Stimulated activated CD8-positive, alpha-beta memory T cell treated with anti-CD3 and anti-CD28 coated beads, Interleukin-12 subunit alpha, Interleukin-12 subunit beta, amount 100 ng/mL, for 24 hours (primary cell): ENCODE results near the gene CMSS1.

Experiments
- DNase-seq: peaks from one replicate; pipeline ENCODE4 v3.0.0-alpha.2; 2020; ENCODE audit errors: extremely low read depth

CMSS1 gene

DNA sequence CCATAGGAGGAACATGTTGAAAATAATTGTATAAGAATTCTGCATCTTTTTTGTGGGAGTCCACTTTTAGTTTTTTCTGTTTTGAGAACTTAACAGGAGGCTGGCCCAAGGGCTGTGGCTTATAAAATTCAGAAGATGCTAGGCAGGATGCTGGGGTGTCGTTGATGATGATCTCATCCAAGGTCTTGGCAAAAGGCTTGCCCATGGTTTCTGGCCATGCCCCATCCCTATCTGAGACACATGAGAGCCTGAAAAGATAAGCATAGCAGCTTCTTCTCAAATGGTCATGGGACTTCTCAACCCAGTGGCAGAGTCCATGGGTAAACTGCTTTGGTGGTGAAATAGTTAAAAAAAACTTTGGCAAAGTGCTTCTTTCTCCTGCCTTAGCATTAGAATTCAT is 35.2 kb downstream of the CMSS1 start:
- no peak for DNase-seq

DNA sequence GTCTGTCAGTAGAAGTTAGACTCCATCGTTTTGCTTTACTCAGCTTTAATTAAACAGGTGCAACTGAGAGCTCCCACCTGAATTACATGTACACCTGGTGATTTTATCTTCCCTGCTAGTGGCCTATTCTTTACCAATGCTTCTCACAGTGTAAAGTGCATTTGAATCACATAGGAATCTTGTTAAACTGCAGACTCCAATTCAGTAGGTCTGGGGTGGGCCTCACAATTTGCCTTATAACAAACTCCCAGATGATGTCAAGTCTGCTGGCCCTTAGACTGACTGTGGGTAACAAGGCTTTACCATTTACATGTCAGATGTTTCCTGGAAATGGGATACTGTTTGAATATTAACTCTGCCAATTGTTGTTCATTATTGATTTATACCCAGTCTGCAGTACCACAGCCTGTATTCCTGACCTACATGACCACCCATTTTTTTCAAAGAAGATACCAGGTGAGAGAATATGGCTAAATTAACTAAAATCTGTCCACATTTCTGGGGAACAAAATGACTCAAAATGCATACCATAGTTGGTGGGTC is 37.2 kb downstream of the CMSS1 start:
- DNase-seq, result no peak

DNA sequence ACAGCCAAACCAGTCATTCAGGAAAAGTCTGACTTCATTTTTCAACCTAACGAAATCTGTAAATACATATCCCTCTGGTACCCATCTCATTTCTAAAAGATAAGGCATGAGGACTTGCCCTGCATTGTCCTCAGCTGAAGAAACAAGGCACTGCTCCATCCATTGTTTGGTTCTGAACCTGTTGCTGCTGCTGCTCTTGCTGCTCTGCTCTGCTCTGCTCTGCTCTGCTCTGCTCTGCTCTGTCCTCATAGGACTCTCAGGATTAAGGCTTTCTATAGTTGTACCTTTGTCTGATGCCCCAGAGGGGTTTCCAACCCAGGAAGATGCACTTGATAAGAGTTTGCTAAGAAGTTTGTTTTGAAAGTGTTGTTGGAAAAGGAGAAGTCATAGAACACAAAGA is 38.2 kb downstream of the CMSS1 start:
- no peak for DNase-seq

DNA sequence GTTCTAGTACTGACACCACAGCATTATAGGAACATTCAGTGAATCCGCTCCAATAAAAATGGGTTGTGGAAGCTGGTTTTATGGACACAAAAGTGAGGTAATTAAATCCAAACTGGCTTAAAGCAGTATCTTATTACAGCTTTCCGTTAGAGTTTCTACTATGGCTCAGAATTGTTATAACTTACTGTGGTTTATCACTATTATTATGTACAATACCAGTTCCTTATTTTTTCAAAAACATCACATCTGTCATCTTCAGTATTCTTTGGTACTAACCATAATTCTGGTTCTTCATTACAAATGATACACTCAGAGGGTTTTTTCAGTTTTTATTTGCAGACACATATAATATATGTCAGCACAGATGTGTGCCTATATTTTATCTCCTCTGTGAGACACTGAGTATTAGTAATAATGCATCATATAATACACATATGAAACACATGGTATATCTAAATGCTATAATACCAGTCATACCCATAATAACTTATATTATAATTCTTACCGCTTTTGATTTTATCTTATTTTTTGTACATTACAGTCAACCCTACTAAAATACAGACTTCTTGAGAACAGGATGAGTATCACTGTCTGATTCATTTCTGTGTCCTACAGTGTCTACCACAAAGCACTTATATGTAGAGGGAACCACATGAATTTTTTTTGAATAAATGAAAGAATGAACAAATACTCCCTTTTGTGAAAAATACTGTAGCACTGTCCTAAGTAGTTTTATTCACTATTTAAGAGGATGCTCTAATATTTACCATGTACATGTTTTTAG is 39.0 kb downstream of the CMSS1 start:
- no peak for DNase-seq

DNA sequence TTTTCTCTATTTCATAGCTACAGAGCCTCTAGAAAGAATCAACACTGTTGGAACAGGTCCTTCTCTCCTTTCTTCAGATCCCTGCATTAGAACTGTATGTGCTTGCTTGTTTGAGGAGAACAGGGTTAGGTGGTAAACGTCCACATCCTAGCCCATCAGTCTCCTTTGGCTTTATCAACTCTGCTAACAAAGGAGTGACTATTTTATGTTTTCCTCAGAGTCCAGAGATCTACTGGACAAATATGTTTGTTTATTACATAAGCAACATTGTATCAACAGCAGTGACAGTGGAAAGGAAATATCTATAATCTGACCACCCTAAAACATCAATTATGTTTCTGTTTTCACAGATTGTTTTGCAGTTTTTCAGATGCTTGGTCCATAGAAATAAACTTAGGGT is 39.6 kb downstream of the CMSS1 start:
- DNase-seq, result no peak

DNA sequence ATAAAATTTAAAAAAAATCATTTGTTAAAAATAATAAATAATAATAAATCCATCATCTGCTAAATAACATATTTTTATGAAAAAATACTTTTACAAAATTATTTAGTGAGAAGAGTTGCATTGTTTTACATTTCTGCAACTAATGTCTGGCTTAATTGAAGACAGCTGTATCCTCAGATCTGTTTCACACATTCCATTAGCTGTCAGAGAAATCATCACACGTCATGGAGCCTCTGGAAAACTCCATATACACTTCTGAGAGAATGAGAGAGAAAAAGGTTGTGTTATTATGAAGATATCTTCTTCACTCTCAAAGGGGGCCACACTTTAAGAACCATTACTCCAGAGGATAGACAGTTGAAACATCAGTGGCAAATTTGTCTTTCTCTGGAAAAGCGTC is 40.8 kb downstream of the CMSS1 start:
- no peak for DNase-seq

DNA sequence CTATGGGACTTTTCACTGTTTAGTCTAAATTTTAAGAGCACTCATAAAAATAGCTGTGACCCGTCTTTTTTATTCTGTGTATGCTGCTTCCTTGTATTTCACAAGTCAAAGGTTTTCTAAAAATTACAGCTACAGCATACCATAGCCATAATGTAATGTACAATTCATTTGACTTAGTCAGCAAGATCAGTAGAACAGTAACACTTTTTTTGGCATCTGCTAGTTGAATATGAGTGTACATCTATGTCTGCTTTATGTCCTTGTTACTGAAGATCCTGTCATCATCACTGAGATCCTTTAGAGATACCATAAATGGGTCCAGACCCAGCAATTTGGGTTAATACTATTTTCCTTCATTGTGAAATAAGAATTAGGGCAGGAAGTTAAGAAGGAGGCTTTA is 42.2 kb downstream of the CMSS1 start:
- no peak for DNase-seq

DNA sequence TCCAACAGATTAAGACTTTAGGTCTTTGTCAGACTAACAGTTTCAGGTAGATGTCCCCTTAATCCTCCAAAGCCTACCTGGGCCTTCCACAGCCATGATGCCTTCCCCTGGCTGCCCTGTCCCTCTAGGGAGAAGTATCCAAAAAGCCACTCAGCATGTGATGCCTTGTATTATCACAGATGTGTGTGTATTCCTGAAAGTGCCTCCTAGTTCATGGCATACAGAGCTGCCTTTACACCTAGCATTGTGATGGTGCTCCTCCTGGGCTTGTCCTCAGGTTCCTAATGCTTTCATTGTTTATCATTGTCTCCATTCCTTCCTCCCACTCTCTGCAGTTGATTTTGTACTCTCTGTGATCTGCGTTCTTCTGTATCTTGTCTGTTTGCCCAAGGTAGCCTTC is 43.6 kb downstream of the CMSS1 start:
- DNase-seq, result no peak

DNA sequence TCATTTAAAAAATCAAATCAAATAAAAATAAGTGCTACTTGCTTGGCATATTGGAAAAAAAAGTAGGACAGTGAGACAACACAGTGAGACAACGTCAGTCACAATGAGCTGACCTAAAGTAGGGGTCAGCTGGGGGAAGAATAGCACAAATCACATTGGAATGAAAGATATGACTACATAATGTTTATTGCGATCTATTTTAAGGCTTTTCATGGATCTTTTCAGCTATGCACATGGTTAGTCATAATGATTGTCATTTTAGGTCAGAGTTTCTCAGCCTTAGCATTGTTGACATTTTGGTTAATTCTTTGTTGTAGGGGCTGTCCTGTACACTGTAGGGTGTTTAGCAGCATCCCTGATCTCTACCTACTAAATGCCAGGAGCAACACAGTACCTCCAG is 44.5 kb downstream of the CMSS1 start:
- DNase-seq, result no peak

DNA sequence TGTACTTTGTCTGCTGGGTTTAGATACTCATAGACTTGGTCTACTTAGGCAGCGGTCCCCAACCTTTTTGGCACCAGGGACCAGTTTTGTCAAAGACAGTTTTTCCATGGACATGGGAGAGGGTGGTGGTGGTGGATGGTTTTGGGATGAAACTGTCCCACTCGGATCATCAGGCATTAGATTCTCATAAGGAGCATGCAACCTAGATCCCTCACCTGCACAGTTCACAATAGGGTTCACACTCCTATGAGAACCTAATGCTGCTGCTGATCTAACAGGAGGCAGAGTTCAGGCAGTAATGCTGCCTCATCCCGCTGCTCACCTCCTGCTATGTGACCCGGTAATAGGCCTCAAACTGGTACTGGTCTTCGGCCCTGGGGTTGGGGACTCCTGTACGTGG is 45.3 kb downstream of the CMSS1 start:
- DNase-seq, result no peak

DNA sequence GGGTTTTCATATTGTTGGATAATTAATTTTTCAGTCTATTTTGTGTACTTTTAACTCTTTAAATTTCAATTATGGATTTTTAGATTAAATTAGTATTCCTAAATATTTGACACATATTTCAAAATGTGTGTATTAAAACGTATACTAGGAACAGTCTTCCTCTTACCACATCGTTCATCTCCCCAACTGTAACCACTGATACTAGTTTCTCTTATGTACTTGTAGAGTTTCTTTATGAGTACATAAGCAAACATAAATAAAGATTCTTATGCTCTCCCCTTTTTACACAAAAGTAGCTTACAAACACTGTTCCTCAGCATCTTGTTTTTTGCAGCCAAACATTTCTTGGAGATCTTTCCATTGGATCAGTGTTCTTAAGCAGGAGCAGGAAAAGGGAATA is 45.9 kb downstream of the CMSS1 start:
- DNase-seq, result no peak

DNA sequence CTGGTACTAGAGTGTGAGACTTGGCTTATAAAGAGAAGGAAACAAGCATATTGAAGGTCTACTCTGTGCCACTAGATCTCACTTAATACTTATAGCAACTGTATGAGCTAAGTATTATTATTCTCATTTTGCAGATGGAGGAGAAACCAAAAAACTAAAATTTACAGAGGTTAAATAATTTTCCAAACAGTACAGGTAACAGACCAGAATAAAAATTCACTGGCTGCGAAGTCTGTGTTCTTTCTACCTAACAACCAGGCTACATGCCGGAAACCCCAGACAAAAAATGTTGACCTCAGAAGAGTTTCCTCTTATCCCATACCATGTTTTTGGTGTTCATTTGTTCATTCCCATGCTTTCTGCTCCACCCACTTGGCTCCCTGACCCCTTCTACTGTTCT is 46.6 kb downstream of the CMSS1 start:
- DNase-seq, result no peak

DNA sequence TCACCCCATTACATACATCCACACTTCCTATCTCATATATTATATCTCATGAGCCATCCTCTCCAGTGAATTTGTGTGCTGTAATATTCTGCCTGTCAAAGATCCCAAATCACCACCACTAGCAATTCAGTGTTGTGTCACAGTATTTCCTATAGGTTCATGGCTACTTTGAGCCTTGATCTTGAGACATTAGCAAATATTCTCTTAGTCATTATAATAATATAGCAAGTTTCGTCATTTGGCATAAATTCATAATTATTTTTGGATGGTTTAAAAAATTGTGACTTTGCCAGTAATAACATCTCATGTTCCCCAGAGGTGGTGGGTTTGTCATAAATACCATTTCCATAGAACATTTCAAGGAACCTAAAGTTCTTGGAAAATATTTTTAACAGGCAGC is 47.7 kb downstream of the CMSS1 start:
- no peak for DNase-seq

DNA sequence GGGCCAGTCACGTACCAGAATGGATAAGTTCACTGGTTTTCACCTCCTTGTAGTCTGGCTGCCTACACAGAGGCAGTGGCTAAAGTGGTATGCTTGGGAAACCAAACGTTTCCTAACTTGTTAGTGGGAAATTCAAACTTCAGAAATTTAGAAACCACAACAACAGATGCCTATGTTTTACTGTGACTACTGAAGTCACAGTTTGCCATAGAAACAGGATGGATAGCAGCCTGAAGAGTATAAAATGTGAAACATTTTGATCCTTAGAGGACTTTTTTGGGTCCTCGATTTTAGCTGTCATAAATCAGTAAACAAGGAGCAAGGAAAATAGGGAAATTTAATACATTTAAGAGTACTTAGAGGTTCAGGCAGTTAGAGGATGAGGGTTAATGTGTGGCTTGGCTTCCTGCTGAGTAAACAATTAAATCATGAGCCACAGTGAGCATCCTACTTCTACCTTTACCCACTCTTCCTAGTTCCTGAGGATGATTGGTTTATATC is 48.6 kb downstream of the CMSS1 start:
- DNase-seq, result no peak

DNA sequence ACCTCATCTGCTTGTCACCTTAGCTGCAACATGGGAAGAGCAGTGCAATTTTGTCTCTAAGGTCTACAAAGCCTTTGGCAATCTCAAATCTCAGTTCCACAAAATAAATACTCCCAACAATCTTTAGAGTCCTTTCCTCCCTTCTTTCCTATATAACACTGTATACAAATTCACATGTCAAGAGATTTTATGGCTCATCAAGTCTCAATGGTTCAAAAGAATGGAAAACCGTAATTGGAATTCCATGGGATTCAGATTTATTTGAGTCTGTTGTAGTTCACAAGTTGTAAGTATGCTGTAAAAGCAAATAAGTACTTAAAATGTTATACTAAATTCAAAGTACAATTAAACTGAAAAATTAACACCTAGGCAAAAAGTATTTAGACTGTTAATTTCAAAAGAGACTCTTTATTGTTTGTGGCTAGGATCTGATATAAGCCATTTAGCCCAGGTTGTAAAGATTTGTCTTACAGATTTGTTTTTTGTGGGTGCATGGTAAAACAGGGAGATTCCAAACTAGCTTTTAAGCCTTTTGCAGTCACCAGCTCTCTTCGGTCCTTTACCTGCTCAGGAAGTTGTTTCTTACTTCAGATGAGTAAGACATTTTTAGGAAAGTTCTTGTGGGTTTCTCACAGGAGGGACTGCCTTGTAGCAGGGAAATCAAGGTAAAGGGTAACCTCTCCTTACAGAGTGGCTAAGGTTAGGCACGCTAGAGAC is 50.1 kb downstream of the CMSS1 start:
- DNase-seq, result no peak

DNA sequence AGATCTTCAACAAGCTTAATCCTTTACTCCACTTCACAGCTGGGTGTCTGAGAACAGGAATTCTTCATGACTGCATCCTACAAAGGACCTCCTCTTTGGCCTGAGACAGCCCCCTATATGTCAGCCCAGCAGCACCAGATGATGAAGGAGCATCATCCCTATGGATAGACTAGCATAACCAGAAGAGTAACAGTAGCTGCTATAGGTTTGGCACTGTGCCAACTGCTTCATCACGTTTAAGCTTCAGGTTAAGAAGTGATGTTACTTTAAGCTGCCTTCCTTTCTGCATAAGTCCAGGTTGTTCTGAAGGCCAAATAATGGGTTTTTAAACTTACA is 50.6 kb downstream of the CMSS1 start:
- DNase-seq, result no peak

DNA sequence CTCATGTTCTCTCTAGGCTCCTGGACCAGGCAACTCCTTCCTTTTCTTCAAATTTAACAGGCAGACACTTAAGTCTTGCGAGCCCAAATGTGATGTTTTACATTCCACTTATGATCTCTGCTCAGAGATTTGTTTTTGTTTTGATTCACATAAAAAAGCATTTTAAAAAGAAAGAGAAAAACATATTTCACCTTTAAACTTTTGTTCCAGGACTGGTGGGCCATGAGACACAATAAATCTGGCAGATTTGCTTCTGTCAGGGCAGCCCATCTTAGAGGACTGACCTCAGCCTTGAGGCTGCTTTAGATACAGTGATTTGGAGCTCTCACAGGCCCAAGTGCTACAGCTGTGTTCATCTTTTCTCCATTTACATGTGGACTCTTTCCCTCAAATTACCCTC is 52.0 kb downstream of the CMSS1 start:
- DNase-seq, result no peak

DNA sequence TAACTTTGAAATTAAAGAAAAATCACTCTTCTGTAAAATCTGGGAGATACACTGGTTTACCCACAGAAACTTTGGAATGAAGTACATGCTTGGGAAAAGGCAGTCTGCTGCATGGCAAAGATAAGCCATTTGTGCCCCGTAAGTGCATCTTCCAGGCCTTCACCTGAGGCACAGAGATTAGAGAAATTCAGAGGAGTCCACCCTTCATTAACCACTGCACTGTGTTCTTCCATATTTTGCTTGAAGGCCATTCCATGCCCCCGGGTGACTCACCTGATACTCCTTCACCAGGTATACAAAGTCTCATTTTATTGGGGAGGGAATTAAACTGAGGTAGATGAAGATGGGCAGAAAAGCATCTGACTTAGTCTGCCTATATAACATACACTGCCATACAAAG is 53.0 kb downstream of the CMSS1 start:
- DNase-seq, result no peak

DNA sequence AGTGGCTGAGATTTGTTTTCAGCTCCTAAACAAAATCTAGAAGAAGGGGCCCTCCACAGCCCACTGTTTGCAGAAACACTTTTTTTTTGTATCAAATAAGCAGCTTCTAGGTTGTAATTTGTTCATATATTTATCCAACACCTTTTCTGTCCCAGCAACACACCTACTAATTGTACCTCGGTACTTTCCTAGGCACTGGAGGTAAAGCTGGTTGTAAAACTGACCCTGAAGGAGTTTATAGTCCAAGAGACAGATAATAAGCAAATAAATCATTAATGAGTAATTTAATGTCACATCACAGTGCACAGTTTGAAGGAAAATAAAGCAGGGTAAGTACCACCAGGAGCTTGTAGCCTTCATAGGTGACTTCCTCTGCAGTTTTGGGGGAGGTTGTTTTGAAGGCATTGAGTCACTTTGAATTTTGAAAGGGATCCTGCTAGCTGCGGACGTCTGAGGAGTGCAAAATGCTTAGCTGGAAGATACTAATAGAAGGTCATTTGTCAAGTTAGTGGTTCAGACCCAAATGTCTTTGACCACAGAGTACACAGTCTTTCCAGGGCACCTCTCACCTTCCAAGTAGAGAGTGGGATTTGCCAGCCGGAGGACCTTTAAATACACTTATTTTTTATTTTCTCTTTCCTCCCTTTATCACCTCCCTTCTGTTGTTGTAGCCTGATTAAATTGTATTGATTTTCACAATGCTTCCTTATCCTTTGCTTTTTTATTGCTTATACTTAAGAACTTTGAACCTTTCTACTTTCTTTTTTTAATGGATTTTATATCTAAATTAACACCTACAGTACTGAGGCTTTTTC is 53.8 kb downstream of the CMSS1 start:
- no peak for DNase-seq

DNA sequence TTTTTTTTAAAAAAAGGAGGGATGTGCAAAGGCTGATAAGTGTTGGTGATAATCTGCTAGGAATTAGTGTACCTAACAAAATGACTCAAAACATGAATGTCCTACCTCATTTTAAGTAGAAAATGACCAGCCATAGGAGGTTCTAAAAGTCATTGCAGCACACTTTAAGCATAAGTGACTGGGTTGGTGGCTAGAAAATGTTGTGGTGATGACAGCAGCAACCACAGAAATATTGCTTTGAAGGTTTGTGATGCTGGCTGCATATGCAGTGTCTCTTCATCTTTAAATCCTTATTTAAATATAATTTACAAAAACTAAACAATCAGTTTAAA is 55.2 kb downstream of the CMSS1 start:
- DNase-seq, result no peak

DNA sequence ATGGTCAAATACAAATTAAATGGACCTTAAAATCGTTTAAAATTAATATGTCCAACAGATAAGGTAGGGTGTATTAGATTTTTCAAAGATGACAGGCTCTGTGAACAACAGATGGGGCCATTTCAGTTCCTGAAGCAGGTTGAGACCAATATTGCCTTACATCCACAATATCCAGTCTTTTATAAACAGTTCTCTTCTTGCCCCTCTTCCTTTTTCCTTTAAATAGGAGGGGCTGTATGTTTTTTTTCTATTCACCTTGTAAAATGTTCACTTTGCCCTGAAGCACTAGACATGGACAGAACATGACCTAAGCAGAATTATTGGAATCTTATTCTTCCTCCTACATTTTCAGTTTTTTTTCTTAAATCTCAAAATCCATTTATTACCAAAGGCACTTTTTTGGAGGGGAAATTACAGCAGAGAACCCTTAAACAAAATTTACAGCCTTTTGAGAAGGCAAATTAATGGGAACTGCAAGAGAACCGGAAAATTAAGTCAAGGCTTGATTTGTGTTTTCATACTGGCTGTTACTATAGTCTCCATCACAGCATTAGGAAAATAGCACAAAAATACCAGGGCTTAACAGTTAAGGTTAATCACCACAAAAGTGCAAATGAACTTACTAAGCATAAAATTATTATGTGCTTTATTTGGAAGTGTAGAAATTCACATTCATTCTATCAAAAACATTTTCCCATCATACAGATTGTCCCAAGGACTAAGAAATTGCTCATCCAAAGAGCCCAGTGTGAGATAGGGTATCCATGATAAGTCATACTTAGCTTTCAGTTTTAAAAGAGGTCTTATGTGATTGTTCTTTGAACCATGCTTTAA is 55.8 kb downstream of the CMSS1 start:
- no peak for DNase-seq
